Activated naive CD8-positive, alpha-beta T cell treated with anti-CD3 and anti-CD28 coated beads, Interleukin-2, amount 50 U/mL, for 24 hours (primary cell): Measurements from ENCODE around the gene SNED1.

Source experiments
- ATAC-seq: fragments of 150-1000 bp; cut with Tn5 transposase; one replicate; pipeline ENCODE4 v1.10.0; 2021
- DNase-seq: peaks from one replicate; pipeline ENCODE4 v3.0.0; 2021
- H3K27ac Mint-ChIP-seq: one replicate; pipeline ENCODE4 v1.8.0; 2021; ENCODE audit warnings: mild to moderate bottlenecking, mixed read lengths
- H3K27me3 Mint-ChIP-seq: one replicate; pipeline ENCODE4 v1.8.0; 2021; ENCODE audit warnings: mixed read lengths
- H3K36me3 Mint-ChIP-seq: one replicate; pipeline ENCODE4 v1.8.0; 2021; ENCODE audit warnings: low read depth, mixed read lengths
- H3K4me1 Mint-ChIP-seq: one replicate; pipeline ENCODE4 v1.8.0; 2021; ENCODE audit warnings: mixed read lengths
- H3K4me3 Mint-ChIP-seq: one replicate; pipeline ENCODE4 v1.8.0; 2021; ENCODE audit warnings: mild to moderate bottlenecking, moderate library complexity, mixed read lengths
- H3K9me3 Mint-ChIP-seq: one replicate; pipeline ENCODE4 v1.8.0; 2021; ENCODE audit warnings: mixed read lengths

SNED1 gene

DNA sequence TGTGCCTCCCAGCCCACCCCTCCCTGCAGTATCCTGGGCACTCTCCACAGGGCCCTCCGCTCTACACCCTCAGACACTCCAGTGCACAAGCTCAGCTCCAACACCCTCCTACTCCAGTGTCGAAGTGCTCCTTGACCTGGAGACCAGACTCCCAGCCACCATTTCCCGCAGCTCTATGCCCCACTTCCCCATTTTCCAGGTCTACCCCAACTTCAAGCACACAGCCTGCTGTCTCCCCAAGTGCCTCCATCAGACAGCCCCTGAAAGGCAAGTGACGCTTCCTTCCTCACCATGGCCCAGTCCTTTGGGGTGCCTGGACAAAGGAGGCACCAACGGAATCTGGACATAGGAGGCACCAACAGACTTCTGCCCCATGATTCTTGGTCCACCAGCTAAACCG, 143.6 kb downstream of the SNED1 start:
- peak overlapping the region; percentile 49 for H3K27ac Mint-ChIP-seq

DNA sequence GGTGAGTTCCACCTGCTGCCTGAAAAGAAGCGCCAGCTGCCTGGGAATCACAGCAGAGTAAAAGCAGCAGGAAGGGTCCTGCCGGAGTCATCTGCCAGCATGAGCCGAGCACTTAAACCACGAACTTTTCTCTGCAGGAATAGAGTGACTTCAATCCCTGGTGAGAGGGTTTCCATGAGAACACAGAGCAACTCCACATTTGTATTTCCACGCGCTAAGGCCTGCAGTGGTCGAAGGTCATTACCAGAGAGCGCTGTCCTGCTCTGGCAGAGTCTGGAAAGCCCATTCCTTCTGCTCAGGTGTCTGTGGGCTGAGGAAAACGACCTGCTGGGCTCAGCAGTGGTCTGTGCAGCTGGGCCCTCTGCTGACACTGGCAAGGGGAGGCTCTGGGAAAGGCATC, 144.2 kb downstream of the SNED1 start:
- DNase-seq = no peak
- Mint-ChIP-seq H3K36me3 (peaks cover 17% of the 10 kb centered on the region), H3K27ac (no peak overlapping the region), H3K27me3 (no peaks in the 10 kb centered on the region), H3K4me1 (peaks cover 8% of the 10 kb centered on the region), H3K9me3 (no peaks in the 10 kb centered on the region), H3K4me3 (no peak overlapping the region)
- ATAC-seq = no peak

More for the DNA sequence above, 143.6 kb downstream of the SNED1 start:
- ATAC-seq = no peak
- Mint-ChIP-seq H3K27me3 (no peaks in the 10 kb centered on the region), H3K36me3 (peaks cover 17% of the 10 kb centered on the region), H3K4me3 (no peak overlapping the region), H3K9me3 (no peaks in the 10 kb centered on the region), H3K4me1 (peaks cover 6% of the 10 kb centered on the region)
- DNase-seq = no peak
